ENCODE measurements around the gene EIF3K.

GRCh38 chr19:38657633-38658222 is 38.7 kb downstream of the EIF3K start:
- TF ChIP-seq POLR2AphosphoS5 (IDR thresholded peaks at IDR 0.05) (peak in 1 of 2 donors; percentile 33), CTCF (IDR thresholded peaks at IDR 0.05) (no peak), POLR2A (IDR thresholded peaks at IDR 0.05; ENCODE audit: low read depth) (no peak)

Measured in esophagus muscularis mucosa (tissue), 3 donors.